GM23338 (cell line): Measurements from ENCODE around the gene SNTG2. TPM values are rescaled to one million over a fixed set of nuclear protein-coding genes. Genes with fewer than 3 reads are reported as not detected.
A peak's percentile ranks its signal among the peaks of the same experiment; 100 is the strongest.

Experiments
- ATAC-seq: fragments of 200-7000 bp; cut with Tn5 transposase; 3 replicates; pipeline ENCODE4 v1.9.1; 2020
- DNase-seq: peaks from one replicate; pipeline ENCODE4 v3.0.0-alpha.2; 2015; ENCODE audit warnings: low spot score
- H2AFZ ChIP-seq: fragments of 200-600 bp; sonication (generic); 2 replicates; pipeline ENCODE4 v1.8.0; 2016; ENCODE audit warnings: antibody characterized with exemption, mild to moderate bottlenecking, moderate library complexity
- H3F3A ChIP-seq: fragments of 200-600 bp; sonication (generic); replicated peaks from 2 replicates; pipeline ENCODE4 v1.8.0; 2017; ENCODE audit warnings: antibody characterized with exemption, mixed run types, low read depth
- H3K27ac ChIP-seq: fragments of 200-600 bp; sonication (generic); 2 replicates; pipeline ENCODE4 v1.6.1; 2016; ENCODE audit warnings: low read depth
- H3K27me3 ChIP-seq: fragments of 200-600 bp; sonication (generic); 2 replicates; pipeline ENCODE4 v1.8.0; 2016; ENCODE audit warnings: mild to moderate bottlenecking, mixed run types, moderate library complexity; ENCODE audit not compliant: insufficient read depth
- H3K36me3 ChIP-seq: fragments of 200-600 bp; sonication (generic); 2 replicates; pipeline ENCODE4 v1.8.0; 2016; ENCODE audit warnings: mild to moderate bottlenecking; ENCODE audit not compliant: insufficient read depth
- H3K4me1 ChIP-seq: fragments of 200-600 bp; sonication (generic); 2 replicates; pipeline ENCODE4 v1.8.0; 2016; ENCODE audit warnings: mild to moderate bottlenecking, moderate library complexity; ENCODE audit not compliant: insufficient read depth
- H3K4me2 ChIP-seq: fragments of 200-600 bp; sonication (generic); 2 replicates; pipeline ENCODE4 v1.7.1; 2017; ENCODE audit warnings: mixed run types
- H3K4me3 ChIP-seq: fragments of 200-600 bp; sonication (generic); 2 replicates; pipeline ENCODE4 v1.6.1; 2016; ENCODE audit warnings: mixed run types
- H3K79me2 ChIP-seq: fragments of 200-600 bp; sonication (generic); replicated peaks from 2 replicates; pipeline ENCODE4 v1.8.0; 2017; ENCODE audit warnings: mild to moderate bottlenecking; ENCODE audit not compliant: insufficient read depth
- H3K9me2 ChIP-seq: fragments of 200-600 bp; sonication (generic); 2 replicates; pipeline ENCODE4 v1.8.0; 2017; ENCODE audit not compliant: insufficient read depth
- H4K20me1 ChIP-seq: fragments of 200-600 bp; sonication (generic); replicated peaks from 2 replicates; pipeline ENCODE4 v1.8.0; 2017; ENCODE audit warnings: mild to moderate bottlenecking; ENCODE audit not compliant: insufficient read depth
- H3K27ac Mint-ChIP-seq: 2 replicates; pipeline ENCODE4 v1.8.0; 2020; ENCODE audit warnings: inconsistent platforms, mild to moderate bottlenecking, moderate library complexity, mixed read lengths
- H3K27me3 Mint-ChIP-seq: 3 replicates; pipeline ENCODE4 v1.8.0; 2022; ENCODE audit warnings: low read depth, mild to moderate bottlenecking, moderate library complexity, mixed read lengths, inconsistent platforms; ENCODE audit not compliant: insufficient read depth, poor library complexity
- H3K36me3 Mint-ChIP-seq: 3 replicates; pipeline ENCODE4 v1.8.0; 2021; ENCODE audit warnings: low read depth, mild to moderate bottlenecking, inconsistent platforms, moderate library complexity, mixed read lengths
- H3K4me1 Mint-ChIP-seq: 3 replicates; pipeline ENCODE4 v1.8.0; 2020; ENCODE audit warnings: mild to moderate bottlenecking, inconsistent platforms, mixed read lengths
- H3K4me3 Mint-ChIP-seq: 3 replicates; pipeline ENCODE4 v1.8.0; 2021; ENCODE audit warnings: moderate library complexity, mild to moderate bottlenecking, inconsistent platforms, mixed read lengths
- H3K9me3 Mint-ChIP-seq: 3 replicates; pipeline ENCODE4 v1.8.0; 2020; ENCODE audit warnings: moderate library complexity, mild to moderate bottlenecking, inconsistent platforms, mixed read lengths
- CREB1 ChIP-seq: fragments of 250-450 bp; sonication (Bioruptor Pico); IDR thresholded peaks from 2 replicates; pipeline ENCODE4 v1.5.0; 2020; ENCODE audit warnings: low read depth, mild to moderate bottlenecking, moderate library complexity
- EZH2 ChIP-seq: fragments of 200-600 bp; sonication (generic); IDR thresholded peaks from one replicate; pipeline ENCODE4 v1.8.0; 2017; ENCODE audit warnings: antibody characterized with exemption, mild to moderate bottlenecking, low read depth; ENCODE audit not compliant: unreplicated experiment
- EZH2phosphoT487 ChIP-seq: fragments of 200-600 bp; sonication (generic); IDR thresholded peaks from one replicate; pipeline ENCODE4 v1.8.1; 2018; ENCODE audit warnings: antibody characterized with exemption; ENCODE audit not compliant: unreplicated experiment
- JUNB ChIP-seq: IDR thresholded peaks from one replicate; pipeline ENCODE4 v1.6.1; 2016; ENCODE audit warnings: antibody characterized with exemption; ENCODE audit not compliant: unreplicated experiment
- NANOG ChIP-seq: IDR thresholded peaks from 2 replicates; pipeline ENCODE4 v1.6.1; 2016; ENCODE audit warnings: antibody characterized with exemption, borderline replicate concordance
- POLR2AphosphoS5 ChIP-seq: IDR thresholded peaks from 2 replicates; pipeline ENCODE4 v1.6.1; 2016; ENCODE audit warnings: antibody characterized with exemption, low read depth
- STAT1 ChIP-seq: IDR thresholded peaks from one replicate; pipeline ENCODE4 v1.6.1; 2016; ENCODE audit warnings: antibody characterized with exemption; ENCODE audit not compliant: unreplicated experiment
- ZNF114 ChIP-seq: fragments of 250-450 bp; sonication (Bioruptor Pico); IDR thresholded peaks from 2 replicates; pipeline ENCODE4 v1.5.0; 2020; ENCODE audit warnings: mild to moderate bottlenecking, moderate library complexity
- ZNF331 ChIP-seq: fragments of 250-450 bp; sonication (Bioruptor Pico); IDR thresholded peaks from 2 replicates; pipeline ENCODE4 v1.5.0; 2020; ENCODE audit warnings: low read depth, mild to moderate bottlenecking, moderate library complexity
- polyA plus RNA-seq: library from polyadenylated mRNA; unstranded; fragments of >200 nt; fragmentation: Nextera tagmentation; extraction: Ambion mirVana; gene quantifications from 2 replicates; pipeline ENCODE4 v1.2.1, GENCODE V29; 2016
- total RNA-seq: library from RNA; depleted of rRNA; stranded (reverse); fragments of >200 nt; shearing (Covaris generic); gene quantifications from 2 replicates; pipeline ENCODE4 v1.2.3, GENCODE V29; 2014
- TF ChIP-seq, protein P1 (sequence below), 2 experiments: fragments of 200-600 bp in 1 of 2; sonication (generic) in 1 of 2; conservative IDR thresholded peaks; 2 replicates each; pipeline versions ENCODE4 v1.5.1 to v1.6.1; 2016 to 2017; ENCODE audit warnings: antibody characterized with exemption in 2 of 2, low read depth in 2 of 2, mild to moderate bottlenecking in 2 of 2, moderate library complexity in 1 of 2
- TF ChIP-seq, protein P2 (sequence below): IDR thresholded peaks from 2 replicates; pipeline ENCODE4 v1.6.1; 2016; ENCODE audit warnings: antibody characterized with exemption
- TF ChIP-seq, protein P3 (sequence below): IDR thresholded peaks from one replicate; pipeline ENCODE4 v1.6.1; 2018; ENCODE audit warnings: antibody characterized with exemption; ENCODE audit not compliant: unreplicated experiment

The SNTG2 gene
- total and polyA plus RNA-seq, 2 experiments from 2014 or later = 27.5 to 60.4 TPM

DNA sequence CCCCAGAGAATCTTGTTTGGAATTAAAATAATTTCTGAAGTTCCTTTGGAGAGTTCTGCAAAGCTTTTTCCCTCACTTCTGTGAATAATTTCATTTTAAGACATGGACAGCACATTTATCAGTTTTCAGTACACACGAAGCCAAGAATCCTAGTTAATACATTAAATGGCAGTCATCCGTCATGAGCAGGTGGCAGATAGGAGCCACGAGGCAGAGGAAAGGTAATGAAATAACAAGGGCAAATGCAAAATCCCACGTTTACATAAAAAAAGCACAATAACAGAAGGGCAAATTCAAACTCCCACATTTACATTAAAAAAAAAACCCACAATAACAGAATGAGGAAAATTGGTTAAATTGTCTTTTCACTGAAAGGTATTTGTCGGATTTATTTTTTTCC lies 25.9 kb upstream of the SNTG2 start:
- Histone ChIP-seq H3K9me2 (0 out of 2 replicates have a peak, but pooled peaks cover 4% of the 10 kb centered on the region), H3K36me3 (no peaks in the 10 kb centered on the region), H3K4me1 (peaks cover 29% of the 10 kb centered on the region), H3K4me2 (peak overlapping the region; percentile 4), H3K4me3 (no peak overlapping the region), H3K27me3 (peaks cover 8% of the 10 kb centered on the region; the same call in 1 of the 2 replicates), H2AFZ (no peak overlapping the region), H3K27ac (peak overlapping the region; percentile 11; the same call in 1 of the 2 replicates), H4K20me1 (no peaks in the 10 kb centered on the region), H3K79me2 (no peaks in the 10 kb centered on the region), H3F3A (peaks cover 15% of the 10 kb centered on the region)
- DNase-seq (no peak), ATAC-seq (no peak)
- Mint-ChIP-seq H3K4me3 (peak overlapping the region; percentile 10; the same call in 1 of the 3 replicates), H3K27ac (peak overlapping the region; percentile 16), H3K27me3 (peaks cover 27% of the 10 kb centered on the region), H3K36me3 (peaks cover 17% of the 10 kb centered on the region), H3K4me1 (peaks cover 33% of the 10 kb centered on the region), H3K9me3 (peaks cover 21% of the 10 kb centered on the region)
- TF ChIP-seq NANOG = 0 out of 2 replicates have a peak, but pooled peaks have one; percentile 48
- TF ChIP-seq, protein P1, sequence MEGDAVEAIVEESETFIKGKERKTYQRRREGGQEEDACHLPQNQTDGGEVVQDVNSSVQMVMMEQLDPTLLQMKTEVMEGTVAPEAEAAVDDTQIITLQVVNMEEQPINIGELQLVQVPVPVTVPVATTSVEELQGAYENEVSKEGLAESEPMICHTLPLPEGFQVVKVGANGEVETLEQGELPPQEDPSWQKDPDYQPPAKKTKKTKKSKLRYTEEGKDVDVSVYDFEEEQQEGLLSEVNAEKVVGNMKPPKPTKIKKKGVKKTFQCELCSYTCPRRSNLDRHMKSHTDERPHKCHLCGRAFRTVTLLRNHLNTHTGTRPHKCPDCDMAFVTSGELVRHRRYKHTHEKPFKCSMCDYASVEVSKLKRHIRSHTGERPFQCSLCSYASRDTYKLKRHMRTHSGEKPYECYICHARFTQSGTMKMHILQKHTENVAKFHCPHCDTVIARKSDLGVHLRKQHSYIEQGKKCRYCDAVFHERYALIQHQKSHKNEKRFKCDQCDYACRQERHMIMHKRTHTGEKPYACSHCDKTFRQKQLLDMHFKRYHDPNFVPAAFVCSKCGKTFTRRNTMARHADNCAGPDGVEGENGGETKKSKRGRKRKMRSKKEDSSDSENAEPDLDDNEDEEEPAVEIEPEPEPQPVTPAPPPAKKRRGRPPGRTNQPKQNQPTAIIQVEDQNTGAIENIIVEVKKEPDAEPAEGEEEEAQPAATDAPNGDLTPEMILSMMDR (conservative IDR thresholded peaks at IDR 0.05; ENCODE audit: low read depth in 2 of 2) = no peak
- no peak for TF ChIP-seq EZH2phosphoT487

DNA sequence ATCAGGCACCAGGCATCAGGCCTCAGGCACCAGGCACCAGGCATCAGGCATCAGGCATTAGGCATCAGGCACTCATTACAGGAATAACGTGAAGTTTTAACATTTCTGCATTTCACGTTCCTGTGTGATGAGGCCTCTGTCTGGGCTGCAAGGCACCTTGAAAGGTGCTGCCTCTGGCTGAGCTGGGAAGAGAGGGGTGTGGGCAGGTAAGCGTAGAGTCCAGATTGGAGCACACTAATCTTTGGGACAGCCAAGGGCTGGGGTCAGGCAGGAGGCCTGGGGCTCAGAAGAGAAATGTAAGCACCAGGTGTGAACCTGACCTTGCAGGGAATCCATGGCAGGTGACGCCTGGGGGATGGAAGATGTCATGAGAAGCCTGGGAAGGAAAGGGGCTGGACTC lies 25.3 kb upstream of the SNTG2 start:
- H3K27ac ChIP-seq = peak overlapping the region; percentile 11; the same call in 1 of the 2 replicates
- H2AFZ ChIP-seq = 0 out of 2 replicates have a peak overlapping the region, but pooled peaks have one; percentile 19
- ATAC-seq (peak; percentile 63), DNase-seq (peak; percentile 59)
- no peaks in the 10 kb centered on the region for H3K79me2 ChIP-seq
- peaks cover 15% of the 10 kb centered on the region for H3F3A ChIP-seq
- H3K4me1 ChIP-seq = peaks cover 29% of the 10 kb centered on the region
- TF ChIP-seq STAT1 (no peak), CREB1 (CRISPR knock-in tag) (no peak), ZNF114 (CRISPR knock-in tag) (no peak), EZH2 (no peak), EZH2phosphoT487 (no peak), JUNB (no peak), NANOG (no peak), POLR2AphosphoS5 (no peak), ZNF331 (CRISPR knock-in tag) (no peak)
- TF ChIP-seq, protein P1 (conservative IDR thresholded peaks at IDR 0.05; ENCODE audit: low read depth in 2 of 2) = no peak
- TF ChIP-seq, protein P2, sequence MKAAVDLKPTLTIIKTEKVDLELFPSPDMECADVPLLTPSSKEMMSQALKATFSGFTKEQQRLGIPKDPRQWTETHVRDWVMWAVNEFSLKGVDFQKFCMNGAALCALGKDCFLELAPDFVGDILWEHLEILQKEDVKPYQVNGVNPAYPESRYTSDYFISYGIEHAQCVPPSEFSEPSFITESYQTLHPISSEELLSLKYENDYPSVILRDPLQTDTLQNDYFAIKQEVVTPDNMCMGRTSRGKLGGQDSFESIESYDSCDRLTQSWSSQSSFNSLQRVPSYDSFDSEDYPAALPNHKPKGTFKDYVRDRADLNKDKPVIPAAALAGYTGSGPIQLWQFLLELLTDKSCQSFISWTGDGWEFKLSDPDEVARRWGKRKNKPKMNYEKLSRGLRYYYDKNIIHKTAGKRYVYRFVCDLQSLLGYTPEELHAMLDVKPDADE = no peak
- TF ChIP-seq, protein P3, sequence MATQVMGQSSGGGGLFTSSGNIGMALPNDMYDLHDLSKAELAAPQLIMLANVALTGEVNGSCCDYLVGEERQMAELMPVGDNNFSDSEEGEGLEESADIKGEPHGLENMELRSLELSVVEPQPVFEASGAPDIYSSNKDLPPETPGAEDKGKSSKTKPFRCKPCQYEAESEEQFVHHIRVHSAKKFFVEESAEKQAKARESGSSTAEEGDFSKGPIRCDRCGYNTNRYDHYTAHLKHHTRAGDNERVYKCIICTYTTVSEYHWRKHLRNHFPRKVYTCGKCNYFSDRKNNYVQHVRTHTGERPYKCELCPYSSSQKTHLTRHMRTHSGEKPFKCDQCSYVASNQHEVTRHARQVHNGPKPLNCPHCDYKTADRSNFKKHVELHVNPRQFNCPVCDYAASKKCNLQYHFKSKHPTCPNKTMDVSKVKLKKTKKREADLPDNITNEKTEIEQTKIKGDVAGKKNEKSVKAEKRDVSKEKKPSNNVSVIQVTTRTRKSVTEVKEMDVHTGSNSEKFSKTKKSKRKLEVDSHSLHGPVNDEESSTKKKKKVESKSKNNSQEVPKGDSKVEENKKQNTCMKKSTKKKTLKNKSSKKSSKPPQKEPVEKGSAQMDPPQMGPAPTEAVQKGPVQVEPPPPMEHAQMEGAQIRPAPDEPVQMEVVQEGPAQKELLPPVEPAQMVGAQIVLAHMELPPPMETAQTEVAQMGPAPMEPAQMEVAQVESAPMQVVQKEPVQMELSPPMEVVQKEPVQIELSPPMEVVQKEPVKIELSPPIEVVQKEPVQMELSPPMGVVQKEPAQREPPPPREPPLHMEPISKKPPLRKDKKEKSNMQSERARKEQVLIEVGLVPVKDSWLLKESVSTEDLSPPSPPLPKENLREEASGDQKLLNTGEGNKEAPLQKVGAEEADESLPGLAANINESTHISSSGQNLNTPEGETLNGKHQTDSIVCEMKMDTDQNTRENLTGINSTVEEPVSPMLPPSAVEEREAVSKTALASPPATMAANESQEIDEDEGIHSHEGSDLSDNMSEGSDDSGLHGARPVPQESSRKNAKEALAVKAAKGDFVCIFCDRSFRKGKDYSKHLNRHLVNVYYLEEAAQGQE = no peak
- Mint-ChIP-seq H3K36me3 (peaks cover 17% of the 10 kb centered on the region), H3K4me1 (peaks cover 33% of the 10 kb centered on the region), H3K27me3 (peaks cover 27% of the 10 kb centered on the region), H3K4me3 (no peak overlapping the region; the same call in 2 of the 3 replicates), H3K9me3 (peaks cover 21% of the 10 kb centered on the region), H3K27ac (peak overlapping the region; percentile 57)
- no peak overlapping the region for H3K4me3 ChIP-seq
- no peaks in the 10 kb centered on the region for H3K36me3 ChIP-seq
- 0 out of 2 replicates have a peak, but pooled peaks cover 4% of the 10 kb centered on the region for H3K9me2 ChIP-seq
- no peaks in the 10 kb centered on the region for H4K20me1 ChIP-seq
- peak overlapping the region; percentile 4 for H3K4me2 ChIP-seq
- peaks cover 13% of the 10 kb centered on the region; the same call in 1 of the 2 replicates for H3K27me3 ChIP-seq
